ENCODE measurements around the gene ASTN2.

DNA sequence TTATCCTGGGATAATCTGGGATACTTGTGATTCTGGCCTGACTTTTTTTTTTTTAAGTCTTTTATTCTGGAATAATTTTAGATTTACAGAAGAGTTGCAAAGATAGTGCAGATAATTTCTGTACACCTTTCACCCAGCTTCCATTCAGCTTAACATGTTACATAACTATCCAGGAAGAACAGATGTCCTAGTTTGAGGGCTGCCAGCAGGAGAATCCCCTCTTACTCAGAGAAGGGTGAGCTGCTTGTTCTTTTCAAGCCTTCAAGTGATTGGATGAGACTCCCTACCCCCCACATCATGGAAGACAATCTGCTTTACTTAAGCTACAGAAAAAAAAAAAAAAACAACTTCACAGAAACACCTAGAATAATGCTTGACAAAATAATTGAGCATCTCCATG, 473.6 kb downstream of the ASTN2 start:
- TF ChIP-seq YY1 (IDR thresholded peaks at IDR 0.05) = no peak
- TF ChIP-seq, protein P1, sequence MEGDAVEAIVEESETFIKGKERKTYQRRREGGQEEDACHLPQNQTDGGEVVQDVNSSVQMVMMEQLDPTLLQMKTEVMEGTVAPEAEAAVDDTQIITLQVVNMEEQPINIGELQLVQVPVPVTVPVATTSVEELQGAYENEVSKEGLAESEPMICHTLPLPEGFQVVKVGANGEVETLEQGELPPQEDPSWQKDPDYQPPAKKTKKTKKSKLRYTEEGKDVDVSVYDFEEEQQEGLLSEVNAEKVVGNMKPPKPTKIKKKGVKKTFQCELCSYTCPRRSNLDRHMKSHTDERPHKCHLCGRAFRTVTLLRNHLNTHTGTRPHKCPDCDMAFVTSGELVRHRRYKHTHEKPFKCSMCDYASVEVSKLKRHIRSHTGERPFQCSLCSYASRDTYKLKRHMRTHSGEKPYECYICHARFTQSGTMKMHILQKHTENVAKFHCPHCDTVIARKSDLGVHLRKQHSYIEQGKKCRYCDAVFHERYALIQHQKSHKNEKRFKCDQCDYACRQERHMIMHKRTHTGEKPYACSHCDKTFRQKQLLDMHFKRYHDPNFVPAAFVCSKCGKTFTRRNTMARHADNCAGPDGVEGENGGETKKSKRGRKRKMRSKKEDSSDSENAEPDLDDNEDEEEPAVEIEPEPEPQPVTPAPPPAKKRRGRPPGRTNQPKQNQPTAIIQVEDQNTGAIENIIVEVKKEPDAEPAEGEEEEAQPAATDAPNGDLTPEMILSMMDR (IDR thresholded peaks at IDR 0.05; ENCODE audit: low read depth, low read length, missing input control) = no peak
- TF ChIP-seq, protein P2, sequence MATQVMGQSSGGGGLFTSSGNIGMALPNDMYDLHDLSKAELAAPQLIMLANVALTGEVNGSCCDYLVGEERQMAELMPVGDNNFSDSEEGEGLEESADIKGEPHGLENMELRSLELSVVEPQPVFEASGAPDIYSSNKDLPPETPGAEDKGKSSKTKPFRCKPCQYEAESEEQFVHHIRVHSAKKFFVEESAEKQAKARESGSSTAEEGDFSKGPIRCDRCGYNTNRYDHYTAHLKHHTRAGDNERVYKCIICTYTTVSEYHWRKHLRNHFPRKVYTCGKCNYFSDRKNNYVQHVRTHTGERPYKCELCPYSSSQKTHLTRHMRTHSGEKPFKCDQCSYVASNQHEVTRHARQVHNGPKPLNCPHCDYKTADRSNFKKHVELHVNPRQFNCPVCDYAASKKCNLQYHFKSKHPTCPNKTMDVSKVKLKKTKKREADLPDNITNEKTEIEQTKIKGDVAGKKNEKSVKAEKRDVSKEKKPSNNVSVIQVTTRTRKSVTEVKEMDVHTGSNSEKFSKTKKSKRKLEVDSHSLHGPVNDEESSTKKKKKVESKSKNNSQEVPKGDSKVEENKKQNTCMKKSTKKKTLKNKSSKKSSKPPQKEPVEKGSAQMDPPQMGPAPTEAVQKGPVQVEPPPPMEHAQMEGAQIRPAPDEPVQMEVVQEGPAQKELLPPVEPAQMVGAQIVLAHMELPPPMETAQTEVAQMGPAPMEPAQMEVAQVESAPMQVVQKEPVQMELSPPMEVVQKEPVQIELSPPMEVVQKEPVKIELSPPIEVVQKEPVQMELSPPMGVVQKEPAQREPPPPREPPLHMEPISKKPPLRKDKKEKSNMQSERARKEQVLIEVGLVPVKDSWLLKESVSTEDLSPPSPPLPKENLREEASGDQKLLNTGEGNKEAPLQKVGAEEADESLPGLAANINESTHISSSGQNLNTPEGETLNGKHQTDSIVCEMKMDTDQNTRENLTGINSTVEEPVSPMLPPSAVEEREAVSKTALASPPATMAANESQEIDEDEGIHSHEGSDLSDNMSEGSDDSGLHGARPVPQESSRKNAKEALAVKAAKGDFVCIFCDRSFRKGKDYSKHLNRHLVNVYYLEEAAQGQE (IDR thresholded peaks at IDR 0.05) = no peak
- no peak for TF ChIP-seq TAF1 (conservative IDR thresholded peaks at IDR 0.05)

Measured in liver (tissue), 3 donors.